22Rv1 (cell line): ENCODE measurements around the gene RPTOR.

Source experiments
- ZFX ChIP-seq: fragments of 450-650 bp; IDR thresholded peaks from 2 replicates; pipeline ENCODE4 v1.6.1; 2017; ENCODE audit warnings: antibody characterized with exemption, borderline replicate concordance
- TF ChIP-seq, protein P1 (sequence below): fragments of 450-650 bp; IDR thresholded peaks from 2 replicates; pipeline ENCODE4 v1.5.1; 2017; ENCODE audit warnings: mild to moderate bottlenecking

DNA sequence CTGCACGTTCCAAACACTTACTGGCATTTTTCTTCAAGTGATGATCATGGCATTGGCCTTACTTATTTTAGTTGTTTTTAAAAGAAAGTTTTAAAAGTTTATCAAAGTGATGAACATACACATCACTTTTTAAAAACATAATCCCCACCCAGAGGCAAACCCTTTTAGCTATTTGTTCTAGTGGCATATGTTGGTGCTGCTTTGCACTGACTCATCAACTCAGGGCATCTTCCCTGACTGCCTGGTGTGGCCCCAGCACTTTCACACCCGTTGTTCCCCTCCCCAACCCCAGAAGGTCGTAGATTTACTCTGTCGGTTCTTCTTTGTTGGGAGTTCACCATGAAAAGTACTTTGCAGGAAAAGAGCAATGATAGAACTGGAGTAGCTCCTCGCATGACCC is 161.3 kb downstream of the RPTOR start:
- TF ChIP-seq, protein P1, sequence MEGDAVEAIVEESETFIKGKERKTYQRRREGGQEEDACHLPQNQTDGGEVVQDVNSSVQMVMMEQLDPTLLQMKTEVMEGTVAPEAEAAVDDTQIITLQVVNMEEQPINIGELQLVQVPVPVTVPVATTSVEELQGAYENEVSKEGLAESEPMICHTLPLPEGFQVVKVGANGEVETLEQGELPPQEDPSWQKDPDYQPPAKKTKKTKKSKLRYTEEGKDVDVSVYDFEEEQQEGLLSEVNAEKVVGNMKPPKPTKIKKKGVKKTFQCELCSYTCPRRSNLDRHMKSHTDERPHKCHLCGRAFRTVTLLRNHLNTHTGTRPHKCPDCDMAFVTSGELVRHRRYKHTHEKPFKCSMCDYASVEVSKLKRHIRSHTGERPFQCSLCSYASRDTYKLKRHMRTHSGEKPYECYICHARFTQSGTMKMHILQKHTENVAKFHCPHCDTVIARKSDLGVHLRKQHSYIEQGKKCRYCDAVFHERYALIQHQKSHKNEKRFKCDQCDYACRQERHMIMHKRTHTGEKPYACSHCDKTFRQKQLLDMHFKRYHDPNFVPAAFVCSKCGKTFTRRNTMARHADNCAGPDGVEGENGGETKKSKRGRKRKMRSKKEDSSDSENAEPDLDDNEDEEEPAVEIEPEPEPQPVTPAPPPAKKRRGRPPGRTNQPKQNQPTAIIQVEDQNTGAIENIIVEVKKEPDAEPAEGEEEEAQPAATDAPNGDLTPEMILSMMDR: no peak
- TF ChIP-seq ZFX: no peak
